BE2C (cell line): Measurements from ENCODE around the gene FIBCD1. TPM values are rescaled to one million over a fixed set of nuclear protein-coding genes. Genes with fewer than 3 reads are reported as not detected.

Source experiments
- DNase-seq: peaks from one replicate; pipeline ENCODE4 v3.0.0-alpha.2; 2020
- H3K27me3 ChIP-seq: fragments of 250-450 bp; sonication (Bioruptor Pico); 2 replicates; pipeline ENCODE4 v1.5.1; 2020; ENCODE audit warnings: mild to moderate bottlenecking
- H3K36me3 ChIP-seq: fragments of 250-450 bp; sonication (Bioruptor Pico); 2 replicates; pipeline ENCODE4 v1.5.1; 2020; ENCODE audit warnings: mild to moderate bottlenecking
- H3K4me1 ChIP-seq: fragments of 250-450 bp; sonication (Bioruptor Pico); 2 replicates; pipeline ENCODE4 v1.5.1; 2020
- H3K4me3 ChIP-seq: 2 replicates; pipeline ENCODE4 v1.5.1; 2011; ENCODE audit warnings: low read depth, low read length
- H3K9me3 ChIP-seq: fragments of 250-450 bp; sonication (Bioruptor Pico); 2 replicates; pipeline ENCODE4 v1.5.1; 2020
- CTCF ChIP-seq: IDR thresholded peaks from 2 replicates; pipeline ENCODE4 v1.5.1; 2012; ENCODE audit warnings: mild to moderate bottlenecking, low read depth, low read length
- polyA plus RNA-seq: library from polyadenylated mRNA; unstranded; fragments of >200 nt; gene quantifications from one replicate; pipeline ENCODE4 v1.2.1, GENCODE V29; 2012; ENCODE audit warnings: low read depth, missing spikeins; ENCODE audit not compliant: insufficient read length, insufficient read depth

The FIBCD1 gene
- polyA plus RNA-seq, result not detected

GRCh38 chr9:130938652-130939404 lies at the start of gene FIBCD1:
TSS of gene FIBCD1 (minus strand) at chr9:130939247. CDS start at chr9:130938607, 640 bp downstream.
- Histone ChIP-seq H3K36me3 (no peaks in the 10 kb centered on the region), H3K27me3 (peaks cover 85% of the 10 kb centered on the region), H3K9me3 (no peaks in the 10 kb centered on the region), H3K4me3 (peak within 1 kb of the TSS; percentile 39), H3K4me1 (no peaks in the 10 kb centered on the region)
- TF ChIP-seq CTCF, result peak; percentile 7; the same call in 1 of the 2 replicates
- peak; percentile 19 for DNase-seq

- Histone ChIP-seq H3K36me3 (no peaks in the 10 kb centered on the region), H3K4me1 (no peaks in the 10 kb centered on the region), H3K9me3 (no peaks in the 10 kb centered on the region), H3K4me3 (no peak overlapping the region), H3K27me3 (no peaks in the 10 kb centered on the region)
- no peak for DNase-seq
- no peak for TF ChIP-seq CTCF
Measured at GRCh38 chr9:130988400-130988747, 49.3 kb upstream of the FIBCD1 start.

GRCh38 chr9:130987738-130988399 lies 48.8 kb upstream of the FIBCD1 start:
- no peak for DNase-seq
- Histone ChIP-seq H3K9me3 (no peaks in the 10 kb centered on the region), H3K27me3 (no peaks in the 10 kb centered on the region), H3K4me1 (no peaks in the 10 kb centered on the region), H3K4me3 (no peak overlapping the region), H3K36me3 (no peaks in the 10 kb centered on the region)
- TF ChIP-seq CTCF, result no peak

- H3K4me1 ChIP-seq, result no peaks in the 10 kb centered on the region
- no peaks in the 10 kb centered on the region for H3K36me3 ChIP-seq
- no peak for TF ChIP-seq CTCF
- H3K4me3 ChIP-seq, result no peak overlapping the region
- H3K9me3 ChIP-seq, result no peaks in the 10 kb centered on the region
- H3K27me3 ChIP-seq, result no peaks in the 10 kb centered on the region
- no peak for DNase-seq
Measured at GRCh38 chr9:130987054-130987453, 48.0 kb upstream of the FIBCD1 start.

- TF ChIP-seq CTCF, result no peak
- Histone ChIP-seq H3K36me3 (no peaks in the 10 kb centered on the region), H3K9me3 (no peaks in the 10 kb centered on the region), H3K27me3 (no peaks in the 10 kb centered on the region), H3K4me3 (no peak overlapping the region), H3K4me1 (no peaks in the 10 kb centered on the region)
- DNase-seq, result no peak
Measured at GRCh38 chr9:130986356-130986965, 47.4 kb upstream of the FIBCD1 start.
